ENCODE data around the gene CASP7.

DNA sequence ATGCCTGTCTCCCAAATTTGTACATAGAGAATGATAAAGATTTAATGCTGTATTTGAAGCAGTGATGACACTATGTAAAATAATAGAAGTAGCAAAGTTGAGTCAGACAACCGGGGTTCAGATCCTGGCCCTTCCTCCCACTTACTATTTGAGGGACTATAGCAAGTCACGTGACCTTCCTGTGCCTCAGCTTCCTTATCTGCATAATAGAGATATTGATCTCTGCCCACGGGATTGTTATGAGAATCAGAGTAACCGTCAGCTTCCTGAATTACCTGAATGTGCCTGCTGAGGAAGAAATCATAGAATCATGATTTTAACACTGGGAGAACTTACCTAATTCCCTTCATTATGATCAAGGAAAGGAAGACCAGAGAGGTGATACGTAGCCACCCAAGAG is 26.9 kb downstream of the CASP7 start:
- TF ChIP-seq CTCF (IDR thresholded peaks at IDR 0.05 in 2 of 3, conservative IDR thresholded peaks at IDR 0.05 in 1 of 3; ENCODE audit: control insufficient read depth in 2 of 3, extremely low read depth in 1 of 3, insufficient read depth in 1 of 3, low read depth in 3 of 3, low read length in 3 of 3) = no peak
- TF ChIP-seq, protein P1, sequence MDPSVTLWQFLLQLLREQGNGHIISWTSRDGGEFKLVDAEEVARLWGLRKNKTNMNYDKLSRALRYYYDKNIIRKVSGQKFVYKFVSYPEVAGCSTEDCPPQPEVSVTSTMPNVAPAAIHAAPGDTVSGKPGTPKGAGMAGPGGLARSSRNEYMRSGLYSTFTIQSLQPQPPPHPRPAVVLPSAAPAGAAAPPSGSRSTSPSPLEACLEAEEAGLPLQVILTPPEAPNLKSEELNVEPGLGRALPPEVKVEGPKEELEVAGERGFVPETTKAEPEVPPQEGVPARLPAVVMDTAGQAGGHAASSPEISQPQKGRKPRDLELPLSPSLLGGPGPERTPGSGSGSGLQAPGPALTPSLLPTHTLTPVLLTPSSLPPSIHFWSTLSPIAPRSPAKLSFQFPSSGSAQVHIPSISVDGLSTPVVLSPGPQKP (IDR thresholded peaks at IDR 0.05; ENCODE audit: low read depth, low read length) = no peak
- no peak for TF ChIP-seq POLR2A (IDR thresholded peaks at IDR 0.05; ENCODE audit: low read depth, low read length)
- TF ChIP-seq EP300 (IDR thresholded peaks at IDR 0.05; ENCODE audit: borderline replicate concordance in 1 of 2, control insufficient read depth in 1 of 2, low read depth in 2 of 2, low read length in 2 of 2) = no peak
- no peak for TF ChIP-seq RAD51 (IDR thresholded peaks at IDR 0.05)
- TF ChIP-seq FOS (IDR thresholded peaks at IDR 0.05; ENCODE audit: borderline replicate concordance, extremely low read depth, insufficient read length) = no peak
- TF ChIP-seq CHD4 (IDR thresholded peaks at IDR 0.05) = no peak
- no peak for TF ChIP-seq MAX (IDR thresholded peaks at IDR 0.05; ENCODE audit: low read depth, low read length)
- no peak for TF ChIP-seq RFX5 (IDR thresholded peaks at IDR 0.05; ENCODE audit: low read depth, low read length)
